ENCODE measurements around the gene CCDC50.

CCDC50 gene

GRCh38 chr3:191320316-191320715 is 8.9 kb upstream of the CCDC50 start:
- no peak for DNase-seq (ENCODE audit: low spot score)

GRCh38 chr3:191321019-191321767 is 8.0 kb upstream of the CCDC50 start:
- DNase-seq (ENCODE audit: low spot score), result no peak

GRCh38 chr3:191324936-191325335 is 4.3 kb upstream of the CCDC50 start:
- no peak for DNase-seq (ENCODE audit: low spot score)

GRCh38 chr3:191327526-191327925 is 1.7 kb upstream of the CCDC50 start:
- DNase-seq (ENCODE audit: low spot score), result no peak

GRCh38 chr3:191328383-191328961 is 722 bp upstream of the CCDC50 start:
- no peak for DNase-seq (ENCODE audit: low spot score)

- DNase-seq (ENCODE audit: low spot score), result no peak
These were observed 698 bp downstream of the CCDC50 start, which contains the start of gene UTS2B for GRCh38 chr3:191329654-191330529. Gene UTS2B (minus strand): TSS chr3:191330526. CDS start chr3:191282189, 48,337 bp downstream.

GRCh38 chr3:191330530-191331048 is 1.4 kb downstream of the CCDC50 start:
- DNase-seq (ENCODE audit: low spot score), result no peak

- no peak for DNase-seq (ENCODE audit: low spot score)
These were observed 2.2 kb downstream of the CCDC50 start for GRCh38 chr3:191331388-191331787.

- no peak for DNase-seq (ENCODE audit: low spot score)
These were observed 4.2 kb downstream of the CCDC50 start for GRCh38 chr3:191333298-191333880.

- no peak for DNase-seq (ENCODE audit: low spot score)
These were observed 5.2 kb downstream of the CCDC50 start for GRCh38 chr3:191334346-191334893.

GRCh38 chr3:191336833-191337232 is 7.6 kb downstream of the CCDC50 start:
- DNase-seq (ENCODE audit: low spot score), result no peak

GRCh38 chr3:191338177-191338488 is 8.9 kb downstream of the CCDC50 start:
- no peak for DNase-seq (ENCODE audit: low spot score)

- no peak for DNase-seq (ENCODE audit: low spot score)
These were observed 10.2 kb downstream of the CCDC50 start for GRCh38 chr3:191339316-191339917.

GRCh38 chr3:191340351-191340750 is 11.2 kb downstream of the CCDC50 start:
- no peak for DNase-seq (ENCODE audit: low spot score)

- DNase-seq (ENCODE audit: low spot score), result no peak
These were observed 11.8 kb downstream of the CCDC50 start for GRCh38 chr3:191340966-191341365.

GRCh38 chr3:191342006-191342405 is 12.8 kb downstream of the CCDC50 start:
- DNase-seq (ENCODE audit: low spot score), result no peak

- no peak for DNase-seq (ENCODE audit: low spot score)
These were observed 13.2 kb downstream of the CCDC50 start for GRCh38 chr3:191342411-191342810.

GRCh38 chr3:191343115-191343514 is 13.9 kb downstream of the CCDC50 start:
- no peak for DNase-seq (ENCODE audit: low spot score)

- DNase-seq (ENCODE audit: low spot score), result no peak
These were observed 14.7 kb downstream of the CCDC50 start for GRCh38 chr3:191343913-191344312.

- no peak for DNase-seq (ENCODE audit: low spot score)
These were observed 16.1 kb downstream of the CCDC50 start for GRCh38 chr3:191345334-191345733.

- DNase-seq (ENCODE audit: low spot score), result no peak
These were observed 18.0 kb downstream of the CCDC50 start for GRCh38 chr3:191347228-191347627.

GRCh38 chr3:191348098-191348497 is 18.9 kb downstream of the CCDC50 start:
- no peak for DNase-seq (ENCODE audit: low spot score)

Data from CD4-positive, alpha-beta T cell treated with Interleukin-6 at 100 ng/mL for 8 hours (primary cell).